Measurements from ENCODE around the gene VPREB3. TPM values are rescaled to one million over a fixed set of nuclear protein-coding genes. Genes with fewer than 3 reads are reported as not detected.

The VPREB3 gene
- total RNA-seq, 1 donor from 2014 or later = not detected

- peak within 1 kb of the TSS; percentile 78 for H3K4me3 ChIP-seq
- no peaks in the 10 kb centered on the region for H3K27me3 ChIP-seq (ENCODE audit: low read depth)
- DNase-seq = peak; percentile 95
- peaks cover 17% of the 10 kb centered on the region for H3K36me3 ChIP-seq
- intact Hi-C loops (cut with DNase I) = no loop called here
- TF ChIP-seq, protein P1, sequence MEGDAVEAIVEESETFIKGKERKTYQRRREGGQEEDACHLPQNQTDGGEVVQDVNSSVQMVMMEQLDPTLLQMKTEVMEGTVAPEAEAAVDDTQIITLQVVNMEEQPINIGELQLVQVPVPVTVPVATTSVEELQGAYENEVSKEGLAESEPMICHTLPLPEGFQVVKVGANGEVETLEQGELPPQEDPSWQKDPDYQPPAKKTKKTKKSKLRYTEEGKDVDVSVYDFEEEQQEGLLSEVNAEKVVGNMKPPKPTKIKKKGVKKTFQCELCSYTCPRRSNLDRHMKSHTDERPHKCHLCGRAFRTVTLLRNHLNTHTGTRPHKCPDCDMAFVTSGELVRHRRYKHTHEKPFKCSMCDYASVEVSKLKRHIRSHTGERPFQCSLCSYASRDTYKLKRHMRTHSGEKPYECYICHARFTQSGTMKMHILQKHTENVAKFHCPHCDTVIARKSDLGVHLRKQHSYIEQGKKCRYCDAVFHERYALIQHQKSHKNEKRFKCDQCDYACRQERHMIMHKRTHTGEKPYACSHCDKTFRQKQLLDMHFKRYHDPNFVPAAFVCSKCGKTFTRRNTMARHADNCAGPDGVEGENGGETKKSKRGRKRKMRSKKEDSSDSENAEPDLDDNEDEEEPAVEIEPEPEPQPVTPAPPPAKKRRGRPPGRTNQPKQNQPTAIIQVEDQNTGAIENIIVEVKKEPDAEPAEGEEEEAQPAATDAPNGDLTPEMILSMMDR (IDR thresholded peaks at IDR 0.05) = no peak
- ATAC-seq = peak; percentile 99
- peak within 1 kb of the TSS; percentile 99 for H3K27ac ChIP-seq
- peaks cover 35% of the 10 kb centered on the region for H3K4me1 ChIP-seq
- no peaks in the 10 kb centered on the region for H3K9me3 ChIP-seq
Measured at GRCh38 chr22:23786752-23787599, 32.8 kb upstream of the VPREB3 start, which contains the start of gene SMARCB1. SMARCB1 (plus strand) TSS chr22:23786966; CDS start chr22:23787170, 204 bp downstream.

DNA sequence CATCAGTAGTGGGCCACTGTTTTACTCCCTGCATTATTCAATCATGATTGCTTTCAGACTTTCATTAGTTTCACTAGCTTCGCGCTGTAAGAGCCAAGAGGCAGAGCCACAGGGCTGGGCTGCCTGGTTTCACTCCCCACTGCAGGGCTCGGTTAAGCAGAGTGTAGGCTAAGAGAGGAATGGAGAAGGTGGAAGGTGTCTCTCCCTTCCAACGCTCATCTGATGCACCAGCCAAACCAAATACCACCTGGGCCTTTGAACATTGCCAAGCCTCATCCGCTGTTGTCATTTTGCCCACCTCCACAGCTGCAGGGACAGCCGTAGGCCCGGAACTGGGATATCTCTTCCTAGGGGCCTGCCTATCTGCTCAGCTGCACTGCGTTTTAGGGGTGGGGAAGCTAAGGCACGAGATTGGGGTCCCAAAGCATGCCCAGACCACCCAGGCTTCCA is 32.1 kb upstream of the VPREB3 start:
- Histone ChIP-seq H3K4me1 (peaks cover 34% of the 10 kb centered on the region), H3K9me3 (no peaks in the 10 kb centered on the region), H3K27ac (peak overlapping the region; percentile 99), H3K36me3 (peaks cover 10% of the 10 kb centered on the region), H3K4me3 (peak overlapping the region; percentile 78), H3K27me3 (ENCODE audit: low read depth) (no peaks in the 10 kb centered on the region)
- TF ChIP-seq, protein P1 (IDR thresholded peaks at IDR 0.05) = no peak
- no peak for ATAC-seq
- DNase-seq = no peak
- intact Hi-C loops (cut with DNase I) = no loop called here

DNA sequence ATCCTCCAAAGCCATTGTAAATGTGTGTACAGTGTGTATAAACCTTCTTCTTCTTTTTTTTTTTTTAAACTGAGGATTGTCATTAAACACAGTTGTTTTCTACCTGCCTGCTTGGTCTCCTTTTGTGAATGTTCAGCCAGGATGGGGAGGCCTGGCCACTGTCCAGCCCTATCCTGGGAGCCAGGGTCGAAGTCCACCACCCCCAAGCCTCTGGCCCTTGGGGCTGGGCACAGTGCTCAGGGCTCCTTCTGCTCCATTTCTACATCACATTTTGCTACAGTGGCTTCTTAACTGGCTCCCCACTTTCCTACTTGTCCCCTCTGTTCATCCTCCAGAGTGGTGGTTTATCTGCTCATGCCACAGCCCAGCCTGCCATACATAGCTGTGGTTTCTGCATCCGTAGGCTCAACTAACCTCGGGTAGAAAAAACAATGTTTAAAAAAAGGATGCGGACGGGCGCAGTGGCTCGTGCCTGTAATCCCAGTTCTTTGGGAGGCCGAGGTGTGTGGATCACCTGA is 30.0 kb upstream of the VPREB3 start:
- Histone ChIP-seq H3K36me3 (peaks cover 1% of the 10 kb centered on the region), H3K27ac (no peak overlapping the region), H3K4me1 (peaks cover 26% of the 10 kb centered on the region), H3K27me3 (ENCODE audit: low read depth) (no peaks in the 10 kb centered on the region), H3K9me3 (no peaks in the 10 kb centered on the region), H3K4me3 (no peak overlapping the region)
- no peak for ATAC-seq
- TF ChIP-seq, protein P1 (IDR thresholded peaks at IDR 0.05) = no peak
- no peak for DNase-seq
- intact Hi-C loops (cut with DNase I) = no loop called here

DNA sequence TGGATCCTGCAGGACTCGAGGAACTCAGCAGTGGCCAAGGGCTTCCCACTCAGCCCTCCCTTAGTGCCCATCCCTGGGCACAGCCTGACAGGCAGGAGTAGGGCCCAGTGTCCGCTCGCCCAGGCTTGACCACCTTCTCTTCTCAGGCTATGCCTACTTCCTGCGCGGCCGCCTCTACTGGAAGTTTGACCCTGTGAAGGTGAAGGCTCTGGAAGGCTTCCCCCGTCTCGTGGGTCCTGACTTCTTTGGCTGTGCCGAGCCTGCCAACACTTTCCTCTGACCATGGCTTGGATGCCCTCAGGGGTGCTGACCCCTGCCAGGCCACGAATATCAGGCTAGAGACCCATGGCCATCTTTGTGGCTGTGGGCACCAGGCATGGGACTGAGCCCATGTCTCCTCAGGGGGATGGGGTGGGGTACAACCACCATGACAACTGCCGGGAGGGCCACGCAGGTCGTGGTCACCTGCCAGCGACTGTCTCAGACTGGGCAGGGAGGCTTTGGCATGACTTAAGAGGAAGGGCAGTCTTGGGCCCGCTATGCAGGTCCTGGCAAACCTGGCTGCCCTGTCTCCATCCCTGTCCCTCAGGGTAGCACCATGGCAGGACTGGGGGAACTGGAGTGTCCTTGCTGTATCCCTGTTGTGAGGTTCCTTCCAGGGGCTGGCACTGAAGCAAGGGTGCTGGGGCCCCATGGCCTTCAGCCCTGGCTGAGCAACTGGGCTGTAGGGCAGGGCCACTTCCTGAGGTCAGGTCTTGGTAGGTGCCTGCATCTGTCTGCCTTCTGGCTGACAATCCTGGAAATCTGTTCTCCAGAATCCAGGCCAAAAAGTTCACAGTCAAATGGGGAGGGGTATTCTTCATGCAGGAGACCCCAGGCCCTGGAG is 29.3 kb upstream of the VPREB3 start:
- H3K9me3 ChIP-seq = no peaks in the 10 kb centered on the region

DNA sequence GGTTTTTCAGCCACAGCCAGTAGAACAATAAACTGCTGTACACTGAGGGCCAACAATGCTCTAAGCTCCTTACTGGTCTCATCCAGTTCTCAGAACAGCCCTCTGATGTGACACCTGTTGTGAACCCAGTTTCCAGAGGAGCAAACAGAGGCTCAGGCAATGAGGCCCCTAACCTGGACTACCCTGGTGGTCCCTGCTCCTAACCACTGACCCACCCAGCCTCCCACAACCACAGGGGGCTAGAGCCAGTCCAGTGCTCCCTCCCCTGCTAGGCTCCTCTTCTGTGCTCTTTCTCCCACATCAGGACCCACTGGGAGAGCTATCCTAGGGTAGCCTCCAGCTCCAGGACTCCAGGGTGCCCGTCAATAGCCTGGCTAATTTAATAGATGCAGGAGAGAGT is 28.5 kb upstream of the VPREB3 start:
- Histone ChIP-seq H3K4me3 (no peak overlapping the region), H3K27ac (no peak overlapping the region), H3K27me3 (ENCODE audit: low read depth) (no peaks in the 10 kb centered on the region), H3K4me1 (peaks cover 10% of the 10 kb centered on the region), H3K9me3 (no peaks in the 10 kb centered on the region), H3K36me3 (no peaks in the 10 kb centered on the region)
- DNase-seq (no peak), ATAC-seq (no peak)
- intact Hi-C loops (cut with DNase I) = no loop called here
- TF ChIP-seq, protein P1 (IDR thresholded peaks at IDR 0.05) = no peak

More for the DNA sequence above, 29.3 kb upstream of the VPREB3 start:
- no peaks in the 10 kb centered on the region for H3K36me3 ChIP-seq
- no peak overlapping the region for H3K27ac ChIP-seq
- intact Hi-C loops (cut with DNase I) = no loop called here
- TF ChIP-seq, protein P1 (IDR thresholded peaks at IDR 0.05) = no peak
- ATAC-seq (no peak), DNase-seq (no peak)
- H3K27me3 ChIP-seq (ENCODE audit: low read depth) = no peaks in the 10 kb centered on the region
- peaks cover 18% of the 10 kb centered on the region for H3K4me1 ChIP-seq
- H3K4me3 ChIP-seq = no peak overlapping the region

Measured in lower lobe of right lung (tissue), 2 donors.